ENCODE results near the gene NUP88. TPM values are rescaled to one million over a fixed set of nuclear protein-coding genes. Genes with fewer than 3 reads are reported as not detected.
"Not testable (repeated sequence)": the region's sequence is repeated elsewhere in the genome, so short reads cannot be mapped to it uniquely, and the experiment has no call there.

NUP88 gene
- 165 and 170 TPM in 2 replicates for total RNA-seq

- Mint-ChIP-seq H3K4me3 (peak within 1 kb of the TSS; percentile 100), H3K36me3 (ENCODE audit: low read depth) (peaks cover 29% of the 10 kb centered on the region), H3K4me1 (ENCODE audit: low read depth) (peaks cover 32% of the 10 kb centered on the region), H3K9me3 (no peaks in the 10 kb centered on the region), H3K27me3 (ENCODE audit: insufficient read depth) (no peaks in the 10 kb centered on the region), H3K27ac (peak within 1 kb of the TSS; percentile 99)
- DNase-seq (ENCODE audit: low spot score): peak; percentile 95
- intact Hi-C loops (cut with micrococcal nuclease): loop anchor here (1.0 to 10.0 kb wide), 7 partner anchors 20 to 472 kb away; partner anchors contain the start of genes C1QBP, DERL2, MIS12 and PFN1
Observed at GRCh38 chr17:5419356-5419958, at the start of gene NUP88. TSS of gene NUP88 (minus strand) at chr17:5419662. CDS start at chr17:5419650, 12 bp downstream.

- H3K27ac Mint-ChIP-seq: peak overlapping the region; percentile 46
- H3K9me3 Mint-ChIP-seq: no peaks in the 10 kb centered on the region
- peaks cover 18% of the 10 kb centered on the region for H3K36me3 Mint-ChIP-seq (ENCODE audit: low read depth)
- no peaks in the 10 kb centered on the region for H3K27me3 Mint-ChIP-seq (ENCODE audit: insufficient read depth)
- intact Hi-C loops (cut with micrococcal nuclease): loop anchor here (1.0 kb wide), 1 partner anchor 18 kb away; the partner anchor contains the start of genes DERL2 and MIS12
- H3K4me1 Mint-ChIP-seq (ENCODE audit: low read depth): peaks cover 50% of the 10 kb centered on the region
- DNase-seq (ENCODE audit: low spot score): no peak
- H3K4me3 Mint-ChIP-seq: peak overlapping the region; percentile 92
Observed at GRCh38 chr17:5468075-5468473, 48.6 kb upstream of the NUP88 start.

GRCh38 chr17:5467416-5467815 is 48.0 kb upstream of the NUP88 start:
- Mint-ChIP-seq H3K4me3 (peak overlapping the region; percentile 92), H3K36me3 (ENCODE audit: low read depth) (peaks cover 17% of the 10 kb centered on the region), H3K9me3 (no peaks in the 10 kb centered on the region), H3K4me1 (ENCODE audit: low read depth) (peaks cover 53% of the 10 kb centered on the region), H3K27me3 (ENCODE audit: insufficient read depth) (no peaks in the 10 kb centered on the region), H3K27ac (peak overlapping the region; percentile 46)
- intact Hi-C loops (cut with micrococcal nuclease): no loop called here
- no peak for DNase-seq (ENCODE audit: low spot score)

GRCh38 chr17:5466295-5466694 is 46.8 kb upstream of the NUP88 start:
- Mint-ChIP-seq H3K9me3 (no peaks in the 10 kb centered on the region), H3K4me1 (ENCODE audit: low read depth) (peaks cover 53% of the 10 kb centered on the region), H3K36me3 (ENCODE audit: low read depth) (peaks cover 15% of the 10 kb centered on the region), H3K27me3 (ENCODE audit: insufficient read depth) (no peaks in the 10 kb centered on the region), H3K4me3 (peak overlapping the region; percentile 92), H3K27ac (no peak overlapping the region)
- intact Hi-C loops (cut with micrococcal nuclease): no loop called here
- no peak for DNase-seq (ENCODE audit: low spot score)

GRCh38 chr17:5464717-5465507 is 45.5 kb upstream of the NUP88 start:
- intact Hi-C loops (cut with micrococcal nuclease): no loop called here
- no peak overlapping the region for H3K4me3 Mint-ChIP-seq
- no peak for DNase-seq (ENCODE audit: low spot score)
- H3K36me3 Mint-ChIP-seq (ENCODE audit: low read depth): peaks cover 21% of the 10 kb centered on the region
- no peaks in the 10 kb centered on the region for H3K27me3 Mint-ChIP-seq (ENCODE audit: insufficient read depth)
- no peaks in the 10 kb centered on the region for H3K9me3 Mint-ChIP-seq
- H3K27ac Mint-ChIP-seq: peak overlapping the region; percentile 4
- H3K4me1 Mint-ChIP-seq (ENCODE audit: low read depth): peaks cover 49% of the 10 kb centered on the region

- no peak overlapping the region for H3K27ac Mint-ChIP-seq
- H3K9me3 Mint-ChIP-seq: no peaks in the 10 kb centered on the region
- intact Hi-C loops (cut with micrococcal nuclease): no loop called here
- H3K4me3 Mint-ChIP-seq: no peak overlapping the region
- H3K27me3 Mint-ChIP-seq (ENCODE audit: insufficient read depth): no peaks in the 10 kb centered on the region
- no peak for DNase-seq (ENCODE audit: low spot score)
- H3K4me1 Mint-ChIP-seq (ENCODE audit: low read depth): no peaks in the 10 kb centered on the region
- H3K36me3 Mint-ChIP-seq (ENCODE audit: low read depth): peaks cover 43% of the 10 kb centered on the region
Observed at GRCh38 chr17:5446786-5447185, 27.3 kb upstream of the NUP88 start.

GRCh38 chr17:5444209-5444608 is 24.7 kb upstream of the NUP88 start:
- no peak for DNase-seq (ENCODE audit: low spot score)
- Mint-ChIP-seq H3K4me1 (ENCODE audit: low read depth) (peaks cover 12% of the 10 kb centered on the region), H3K36me3 (ENCODE audit: low read depth) (peaks cover 27% of the 10 kb centered on the region), H3K27me3 (ENCODE audit: insufficient read depth) (no peaks in the 10 kb centered on the region), H3K9me3 (no peaks in the 10 kb centered on the region), H3K27ac (no peak overlapping the region), H3K4me3 (no peak overlapping the region)
- intact Hi-C loops (cut with micrococcal nuclease): no loop called here

- Mint-ChIP-seq H3K27ac (no peak overlapping the region), H3K27me3 (ENCODE audit: insufficient read depth) (no peaks in the 10 kb centered on the region), H3K4me1 (ENCODE audit: low read depth) (peaks cover 13% of the 10 kb centered on the region), H3K4me3 (no peak overlapping the region), H3K36me3 (ENCODE audit: low read depth) (peaks cover 26% of the 10 kb centered on the region), H3K9me3 (no peaks in the 10 kb centered on the region)
- intact Hi-C loops (cut with micrococcal nuclease): no loop called here
- DNase-seq (ENCODE audit: low spot score): no peak
Observed at GRCh38 chr17:5443728-5444127, 24.3 kb upstream of the NUP88 start.

GRCh38 chr17:5439446-5439764 is 19.9 kb upstream of the NUP88 start:
- intact Hi-C loops (cut with micrococcal nuclease): loop anchor here (1.0 kb wide), 5 partner anchors 20 to 328 kb away; partner anchors contain the start of genes DERL2, MIS12, NUP88 and ZNF232
- Mint-ChIP-seq H3K9me3 (no peaks in the 10 kb centered on the region), H3K27ac (peak overlapping the region; percentile 87), H3K4me1 (ENCODE audit: low read depth) (peaks cover 40% of the 10 kb centered on the region), H3K4me3 (peak overlapping the region; percentile 94), H3K27me3 (ENCODE audit: insufficient read depth) (no peaks in the 10 kb centered on the region), H3K36me3 (ENCODE audit: low read depth) (peaks cover 37% of the 10 kb centered on the region)
- no peak for DNase-seq (ENCODE audit: low spot score)

GRCh38 chr17:5438716-5439445 is 19.4 kb upstream of the NUP88 start, which contains the start of gene C1QBP:
TSS of gene C1QBP (minus strand) at chr17:5439155. CDS start at chr17:5439073, 82 bp downstream.
- no peaks in the 10 kb centered on the region for H3K27me3 Mint-ChIP-seq (ENCODE audit: insufficient read depth)
- peak within 1 kb of the TSS; percentile 87 for H3K27ac Mint-ChIP-seq
- intact Hi-C loops (cut with micrococcal nuclease): loop anchor here (1.0 kb wide), 5 partner anchors 20 to 328 kb away; partner anchors contain the start of genes DERL2, MIS12, NUP88 and ZNF232
- DNase-seq (ENCODE audit: low spot score): peak; percentile 89
- H3K4me1 Mint-ChIP-seq (ENCODE audit: low read depth): peaks cover 40% of the 10 kb centered on the region
- H3K9me3 Mint-ChIP-seq: no peaks in the 10 kb centered on the region
- peak within 1 kb of the TSS; percentile 94 for H3K4me3 Mint-ChIP-seq
- peaks cover 40% of the 10 kb centered on the region for H3K36me3 Mint-ChIP-seq (ENCODE audit: low read depth)

- Mint-ChIP-seq H3K36me3 (ENCODE audit: low read depth) (peaks cover 44% of the 10 kb centered on the region), H3K4me3 (peak overlapping the region; percentile 94), H3K27ac (peak overlapping the region; percentile 79), H3K9me3 (no peaks in the 10 kb centered on the region), H3K27me3 (ENCODE audit: insufficient read depth) (no peaks in the 10 kb centered on the region), H3K4me1 (ENCODE audit: low read depth) (peaks cover 40% of the 10 kb centered on the region)
- intact Hi-C loops (cut with micrococcal nuclease): no loop called here
- no peak for DNase-seq (ENCODE audit: low spot score)
Observed at GRCh38 chr17:5437721-5438317, 18.4 kb upstream of the NUP88 start.

GRCh38 chr17:5435781-5436315 is 16.4 kb upstream of the NUP88 start:
- DNase-seq (ENCODE audit: low spot score); H3K27me3 Mint-ChIP-seq (ENCODE audit: insufficient read depth); intact Hi-C loops (cut with micrococcal nuclease); H3K9me3 Mint-ChIP-seq: not testable (repeated sequence)
- Mint-ChIP-seq H3K27ac (peak overlapping the region; percentile 36), H3K36me3 (ENCODE audit: low read depth) (peaks cover 61% of the 10 kb centered on the region), H3K4me1 (ENCODE audit: low read depth) (peaks cover 51% of the 10 kb centered on the region), H3K4me3 (peak overlapping the region; percentile 94)
